IPS DF 19.7 (cell line): ENCODE measurements around the gene SLC66A1.
"Not testable (repeated sequence)": the region's sequence is repeated elsewhere in the genome, so short reads cannot be mapped to it uniquely, and the experiment has no call there.

Source experiments
- DNase-seq: peaks from one replicate; pipeline ENCODE4 v3.0.0-alpha.2; 2013; ENCODE audit warnings: low read depth, low spot score

The SLC66A1 gene, protein sequence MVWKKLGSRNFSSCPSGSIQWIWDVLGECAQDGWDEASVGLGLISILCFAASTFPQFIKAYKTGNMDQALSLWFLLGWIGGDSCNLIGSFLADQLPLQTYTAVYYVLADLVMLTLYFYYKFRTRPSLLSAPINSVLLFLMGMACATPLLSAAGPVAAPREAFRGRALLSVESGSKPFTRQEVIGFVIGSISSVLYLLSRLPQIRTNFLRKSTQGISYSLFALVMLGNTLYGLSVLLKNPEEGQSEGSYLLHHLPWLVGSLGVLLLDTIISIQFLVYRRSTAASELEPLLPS

DNA sequence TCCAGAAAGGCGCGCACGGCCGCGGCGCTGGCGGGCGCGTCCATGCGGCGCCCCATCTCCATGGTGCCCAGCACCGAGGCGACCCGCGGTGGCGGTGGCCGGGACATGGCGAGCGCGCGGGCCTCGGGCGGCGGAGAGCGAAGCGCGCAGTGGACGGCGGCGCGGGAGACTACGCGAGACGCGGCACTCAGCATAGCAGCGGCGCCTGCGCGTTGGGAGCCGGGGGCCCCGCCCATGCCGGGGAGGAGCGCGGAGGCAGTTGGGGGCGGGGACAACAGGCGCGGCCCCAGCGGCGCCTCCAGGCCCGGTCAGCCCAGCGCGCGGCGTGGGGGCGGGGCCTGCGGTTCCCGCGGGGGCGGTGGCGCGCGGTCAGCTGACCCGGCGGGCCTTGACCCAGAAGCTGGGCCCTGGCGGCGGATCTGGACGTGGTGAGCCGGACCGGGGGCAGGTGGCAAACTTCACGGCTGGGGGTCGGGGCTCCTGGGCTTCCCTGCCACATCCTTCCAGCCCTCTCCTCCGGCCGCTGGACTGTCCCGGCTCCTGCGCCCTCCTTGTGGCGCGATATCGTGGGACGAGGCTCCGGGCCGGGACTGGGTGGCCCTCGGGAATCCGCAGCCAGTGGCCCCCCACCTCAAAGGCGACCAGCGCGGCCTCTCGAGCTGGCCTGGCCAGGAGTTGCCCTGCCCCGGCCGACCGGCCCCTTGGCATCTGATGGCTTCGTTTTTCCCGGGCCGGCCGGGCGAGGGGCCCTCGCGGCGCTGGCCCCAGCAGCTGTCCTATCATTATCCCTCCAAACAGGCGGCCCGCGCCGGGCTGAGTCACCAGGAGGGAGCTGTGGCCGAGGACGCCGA is at the start of gene SLC66A1, which contains the start of gene AKR7A2:
SLC66A1 (plus strand) TSS at position 396 of the 851 bp plus-strand sequence. CDS start 5,352 bp downstream, outside the sequence.
AKR7A2 (minus strand) TSS at position 214 of the 851 bp plus-strand sequence; CDS start at position 194, 20 bp downstream.
- DNase-seq: peak; percentile 47

DNA sequence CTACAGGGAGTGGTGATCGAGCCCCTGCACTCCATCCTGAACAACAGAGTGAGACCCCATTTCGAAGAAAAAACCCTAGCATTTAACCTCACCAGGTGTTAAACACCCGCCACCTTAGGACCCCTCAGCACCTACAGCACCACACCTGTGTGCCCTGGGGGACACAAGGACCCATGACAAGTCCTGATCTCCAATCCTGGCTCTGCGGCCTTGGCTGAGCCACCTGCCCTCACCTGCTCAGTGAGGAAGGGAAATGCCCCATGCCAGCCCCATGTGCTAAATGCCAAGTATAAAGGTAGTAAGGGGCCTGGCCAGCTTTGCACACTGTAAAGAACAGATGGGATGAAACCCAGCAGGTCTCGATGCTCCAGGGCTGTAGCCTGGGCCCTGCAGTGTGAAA is 49.4 kb upstream of the SLC66A1 start:
- no peak for DNase-seq

DNA sequence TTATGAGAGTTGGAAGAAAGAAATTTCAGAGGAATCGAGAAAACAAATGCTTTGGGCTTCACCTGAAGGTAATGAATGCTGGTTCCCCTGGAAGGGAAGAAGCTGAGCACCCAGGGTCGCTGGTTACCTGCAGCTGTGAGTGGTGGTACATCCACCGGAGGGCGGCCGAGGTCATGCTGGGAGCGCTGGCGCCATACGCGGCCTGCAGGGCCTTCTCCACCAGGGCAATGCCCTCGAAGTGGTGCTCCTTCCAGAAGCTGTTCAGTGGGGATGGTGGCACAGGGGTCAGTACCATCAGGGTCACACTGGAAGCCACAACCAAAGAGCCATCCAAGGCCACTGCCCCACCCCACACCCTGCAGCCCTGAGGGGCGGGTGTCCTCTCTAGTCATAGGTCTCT is 43.7 kb upstream of the SLC66A1 start:
- no peak for DNase-seq

DNA sequence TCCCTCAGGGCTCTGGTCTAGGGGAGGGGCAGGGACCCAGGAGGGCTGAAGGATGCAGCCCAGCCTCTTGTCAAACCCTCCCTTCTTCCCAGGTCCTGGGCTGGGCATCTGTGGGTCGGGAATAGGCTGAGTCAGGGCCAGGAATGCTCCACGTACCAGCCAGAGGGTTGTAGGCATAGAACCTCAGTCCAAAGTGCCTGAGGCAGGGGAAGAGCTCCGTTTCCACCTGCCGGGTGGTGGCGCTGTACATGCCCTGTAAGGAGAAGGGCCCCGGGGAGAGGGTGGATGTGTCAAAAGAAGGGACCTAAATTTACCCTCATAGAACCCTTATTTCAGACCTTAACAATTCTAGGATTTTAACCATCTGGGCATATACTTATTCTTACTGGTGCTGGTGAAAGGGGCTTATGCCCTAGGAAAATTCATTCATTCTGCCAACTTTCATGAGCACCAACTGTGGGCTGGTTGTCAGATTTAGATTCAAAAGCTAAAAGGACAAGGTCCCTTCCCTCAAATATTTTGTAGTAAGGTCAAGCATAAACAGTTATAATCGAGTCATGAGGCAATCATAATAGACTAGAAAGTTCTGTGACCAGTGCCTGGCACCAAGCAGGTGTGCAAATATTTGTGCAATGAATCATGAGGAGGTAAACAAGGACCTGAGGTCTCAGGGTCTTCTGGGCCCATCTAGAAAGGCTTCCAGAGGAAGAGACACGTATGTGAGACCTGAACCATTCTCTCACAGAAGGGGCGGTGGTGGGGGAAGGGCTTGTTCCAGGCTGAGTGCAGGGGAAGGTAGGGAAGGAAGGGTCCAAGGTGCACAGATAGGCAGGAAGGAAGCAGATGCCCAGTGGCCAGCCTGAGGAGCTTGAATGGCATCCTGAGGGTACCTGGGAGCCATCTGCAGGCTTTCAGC is 42.4 kb upstream of the SLC66A1 start:
- DNase-seq: not testable (repeated sequence)

DNA sequence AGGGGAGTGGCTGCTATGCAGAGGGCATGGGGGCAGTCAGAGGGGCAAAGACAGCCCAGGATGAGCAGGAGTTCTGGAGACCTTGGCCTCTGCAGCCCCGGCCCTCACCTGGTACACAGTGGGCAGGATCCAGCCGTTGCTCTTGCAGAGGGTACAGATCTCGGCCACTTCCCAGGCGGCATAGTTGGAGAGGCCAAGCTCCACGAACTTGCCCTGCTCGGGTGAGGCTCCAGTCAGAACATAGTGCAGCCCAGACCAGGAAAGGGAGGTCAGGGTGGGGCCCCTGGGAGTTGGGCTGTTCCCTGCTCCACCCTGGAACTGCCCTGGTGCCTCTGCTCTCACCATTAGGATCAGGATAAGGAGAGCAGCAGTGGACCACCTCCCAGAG is 41.8 kb upstream of the SLC66A1 start:
- not testable (repeated sequence) for DNase-seq

DNA sequence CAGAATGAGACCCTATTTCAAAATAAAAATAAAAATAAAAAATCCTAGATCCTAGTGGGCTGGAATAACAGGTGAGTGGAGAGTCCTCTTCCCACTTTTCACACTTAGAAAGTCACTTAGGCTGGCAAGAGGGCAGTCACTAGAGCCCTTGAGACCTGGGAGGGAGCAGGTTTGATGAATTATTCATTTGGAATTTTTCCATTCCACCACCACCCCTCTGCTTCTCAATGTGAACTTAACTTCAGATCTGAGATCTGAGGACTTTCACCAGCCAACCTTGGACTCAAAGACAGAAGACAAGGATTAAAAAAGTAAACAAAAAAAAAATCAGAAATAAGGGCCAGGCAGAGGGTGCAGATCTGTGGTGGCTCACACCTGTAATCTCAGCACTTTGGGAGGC is 40.1 kb upstream of the SLC66A1 start:
- DNase-seq: no peak

DNA sequence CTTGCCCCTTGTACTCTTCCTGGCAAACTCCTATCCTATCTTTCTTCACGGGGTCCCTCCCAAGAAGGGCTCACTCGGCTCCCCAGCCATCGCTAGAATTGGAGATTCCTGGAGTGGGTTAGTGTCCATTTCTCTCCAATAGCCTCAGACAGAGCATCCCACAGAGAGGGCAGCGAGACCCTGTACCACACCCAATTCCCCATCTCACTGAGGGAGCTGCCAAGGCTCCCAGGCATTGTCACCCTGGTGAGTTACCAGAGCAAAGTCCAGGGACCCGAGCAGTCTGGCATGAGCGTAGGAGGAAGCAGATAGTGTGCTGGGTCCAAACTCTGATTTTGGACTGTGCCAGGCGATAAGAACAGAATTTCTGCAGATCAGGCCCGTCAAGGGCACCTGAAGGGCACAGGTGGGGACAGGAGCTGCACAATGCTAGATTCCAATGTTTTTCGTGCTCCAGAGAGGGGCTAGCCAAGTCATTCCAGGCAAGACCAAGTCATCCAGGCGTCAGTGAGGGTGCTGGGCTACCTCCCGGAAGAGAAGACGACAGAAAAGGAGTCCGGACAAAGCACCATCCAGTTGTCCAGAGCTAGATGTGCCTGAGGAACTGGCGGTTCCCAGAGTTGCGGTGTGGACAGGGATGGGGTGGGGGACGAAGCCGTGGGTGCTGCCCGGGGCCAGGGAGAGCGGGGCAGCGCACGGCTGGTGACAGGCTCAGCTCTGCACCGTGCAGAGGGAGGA is 38.9 kb upstream of the SLC66A1 start:
- DNase-seq: no peak

DNA sequence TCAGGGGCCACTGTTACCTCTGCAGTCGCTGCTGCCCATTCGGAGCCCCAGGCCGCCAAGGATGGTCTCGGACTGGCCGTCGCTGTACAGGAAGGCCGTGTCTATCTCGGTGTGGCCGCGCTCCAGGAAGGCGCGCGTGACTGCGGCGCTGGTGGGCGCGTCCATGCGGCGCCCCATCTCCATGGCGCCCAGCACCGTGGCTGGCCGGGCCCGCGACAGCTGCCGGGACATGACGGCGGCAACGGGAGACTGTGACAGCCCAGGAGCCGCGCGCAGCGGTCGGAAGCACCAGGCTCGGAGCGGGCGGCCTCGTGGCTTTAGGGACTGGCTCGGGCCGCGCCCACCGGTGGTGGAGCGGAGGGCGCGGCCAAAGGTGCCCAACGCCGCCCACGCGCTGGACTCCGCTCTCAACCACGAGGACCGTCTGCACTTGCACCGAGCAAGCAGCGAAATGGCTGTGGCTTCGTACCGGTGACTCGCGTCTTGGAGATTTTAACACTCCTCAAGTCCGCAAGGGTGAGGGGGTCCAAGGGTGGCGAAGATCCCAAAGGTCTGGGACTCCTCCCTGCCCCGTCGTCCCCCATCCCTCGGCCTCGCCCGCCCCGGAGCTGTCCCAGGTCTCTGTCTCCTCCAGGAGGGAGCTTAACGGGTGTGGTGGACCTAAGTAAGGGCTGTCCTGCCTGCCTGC is 38.1 kb upstream of the SLC66A1 start:
- not testable (repeated sequence) for DNase-seq

DNA sequence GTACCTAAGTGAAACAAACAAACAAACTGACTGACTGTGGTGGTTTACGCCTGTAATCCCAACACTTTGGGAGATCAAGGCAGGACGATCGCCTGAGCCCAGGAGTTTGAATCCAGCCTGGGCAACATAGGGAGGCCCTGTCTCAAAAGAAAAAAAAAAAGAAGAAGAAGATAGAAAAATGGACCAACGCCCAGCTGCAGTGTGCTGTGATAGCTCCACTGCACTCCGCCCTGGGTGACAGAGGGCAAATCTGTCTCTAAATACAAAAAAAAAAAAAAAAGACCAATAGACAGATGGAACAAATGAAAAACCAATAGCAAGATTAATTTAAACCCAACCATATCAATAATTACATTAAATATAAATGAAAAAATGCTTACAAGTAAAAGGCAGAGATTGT is 37.5 kb upstream of the SLC66A1 start:
- DNase-seq: no peak

DNA sequence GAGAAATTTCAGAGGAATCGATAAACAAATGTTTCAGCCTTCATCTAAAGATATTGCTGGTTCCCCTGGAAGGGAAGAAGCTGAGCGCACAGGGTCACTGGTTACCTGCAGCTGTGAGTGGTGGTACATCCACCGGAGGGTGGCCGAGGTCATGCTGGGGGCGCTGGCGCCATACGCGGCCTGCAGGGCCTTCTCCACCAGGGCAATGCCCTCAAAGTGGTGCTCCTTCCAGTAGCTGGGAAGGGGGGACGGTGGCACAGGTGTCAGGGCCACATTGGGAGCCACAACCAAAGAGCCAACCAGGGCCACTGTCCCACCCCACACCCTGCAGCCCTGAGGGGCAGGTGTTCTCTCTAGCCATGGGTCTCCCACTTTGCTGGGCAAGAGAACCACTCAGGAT is 28.2 kb upstream of the SLC66A1 start:
- DNase-seq: no peak

DNA sequence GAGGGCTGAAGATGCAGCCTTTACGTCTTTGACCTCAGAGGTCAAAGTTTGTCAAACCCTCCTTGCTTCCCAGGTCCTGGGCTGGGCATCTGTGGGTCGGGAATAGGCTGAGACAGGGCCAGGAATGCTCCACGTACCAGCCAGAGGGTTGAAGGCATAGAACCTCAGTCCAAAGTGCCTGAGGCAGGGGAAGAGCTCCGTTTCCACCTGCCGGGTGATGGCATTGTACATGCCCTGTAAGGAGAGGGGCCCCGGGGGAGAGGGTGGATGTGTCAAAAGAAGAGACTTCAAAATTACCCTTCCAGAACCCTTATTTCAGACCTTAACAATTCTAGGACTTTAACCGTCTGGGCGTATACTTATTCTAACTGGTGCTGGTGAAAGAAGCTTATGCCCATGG is 27.2 kb upstream of the SLC66A1 start:
- DNase-seq: no peak

DNA sequence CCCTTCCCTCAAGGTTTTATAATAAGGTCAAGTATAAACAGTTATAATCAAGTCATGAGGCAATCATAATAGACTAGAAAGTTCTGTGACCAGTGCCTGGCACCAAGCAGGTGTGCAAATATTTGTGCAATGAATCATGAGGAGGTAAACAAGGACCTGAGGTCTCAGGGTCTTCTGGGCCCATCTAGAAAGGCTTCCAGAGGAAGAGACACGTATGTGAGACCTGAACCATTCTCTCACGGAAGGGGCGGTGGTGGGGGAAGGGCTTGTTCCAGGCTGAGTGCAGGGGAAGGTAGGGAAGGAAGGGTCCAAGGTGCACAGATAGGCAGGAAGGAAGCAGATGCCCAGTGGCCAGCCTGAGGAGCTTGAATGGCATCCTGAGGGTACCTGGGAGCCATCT is 26.8 kb upstream of the SLC66A1 start:
- DNase-seq: not testable (repeated sequence)

DNA sequence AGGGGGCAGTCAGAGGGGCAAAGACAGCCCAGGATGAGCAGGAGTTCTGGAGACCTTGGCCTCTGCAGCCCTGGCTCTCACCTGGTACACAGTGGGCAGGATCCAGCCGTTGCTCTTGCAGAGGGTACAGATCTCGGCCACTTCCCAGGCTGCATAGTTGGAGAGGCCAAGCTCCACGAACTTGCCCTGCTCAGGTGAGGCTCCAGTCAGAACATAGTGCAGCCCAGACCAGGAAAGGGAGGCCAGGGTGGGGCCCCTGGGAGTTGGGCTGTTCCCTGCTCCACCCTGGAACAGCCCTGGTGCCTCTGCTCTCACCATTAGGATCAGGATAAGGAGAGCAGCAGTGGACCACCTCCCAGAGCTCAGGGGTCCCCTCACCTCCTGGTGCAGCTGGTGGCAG is 26.3 kb upstream of the SLC66A1 start:
- DNase-seq: not testable (repeated sequence)

DNA sequence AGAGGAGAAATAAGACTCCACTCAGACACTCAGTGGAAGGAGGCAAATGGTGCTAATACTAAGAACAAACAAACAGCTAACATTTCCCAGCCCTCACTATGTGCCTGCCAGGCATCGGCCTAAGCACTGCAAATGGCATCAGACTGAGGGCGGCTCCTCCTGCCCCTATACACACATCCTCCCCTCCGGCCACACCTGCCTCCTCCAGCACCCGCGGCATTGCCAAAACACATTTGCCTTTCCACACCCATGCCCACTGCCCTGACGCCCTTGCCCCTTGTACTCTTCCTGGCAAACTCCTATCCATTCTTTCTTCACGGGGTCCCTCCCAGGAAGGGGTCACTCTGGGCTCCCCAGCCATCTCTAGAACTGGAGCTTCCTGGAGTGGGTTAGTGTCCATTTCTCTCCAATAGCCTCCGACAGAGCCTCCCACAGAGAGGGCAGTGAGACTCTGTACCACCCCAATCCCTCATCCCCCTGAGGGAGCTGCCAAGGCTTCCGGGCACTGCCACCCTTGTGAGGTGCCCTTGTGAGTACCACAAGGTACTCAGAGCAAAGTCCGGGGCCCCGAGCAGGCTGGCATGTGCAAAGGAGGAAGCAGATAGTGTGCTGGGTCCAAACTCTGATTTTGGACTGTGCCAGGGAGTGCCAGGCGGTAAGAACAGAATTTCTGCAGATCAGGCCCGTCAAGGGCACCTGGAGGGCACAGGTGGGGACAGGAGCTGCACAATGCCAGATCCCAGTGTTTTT is 24.5 kb upstream of the SLC66A1 start:
- DNase-seq: no peak

DNA sequence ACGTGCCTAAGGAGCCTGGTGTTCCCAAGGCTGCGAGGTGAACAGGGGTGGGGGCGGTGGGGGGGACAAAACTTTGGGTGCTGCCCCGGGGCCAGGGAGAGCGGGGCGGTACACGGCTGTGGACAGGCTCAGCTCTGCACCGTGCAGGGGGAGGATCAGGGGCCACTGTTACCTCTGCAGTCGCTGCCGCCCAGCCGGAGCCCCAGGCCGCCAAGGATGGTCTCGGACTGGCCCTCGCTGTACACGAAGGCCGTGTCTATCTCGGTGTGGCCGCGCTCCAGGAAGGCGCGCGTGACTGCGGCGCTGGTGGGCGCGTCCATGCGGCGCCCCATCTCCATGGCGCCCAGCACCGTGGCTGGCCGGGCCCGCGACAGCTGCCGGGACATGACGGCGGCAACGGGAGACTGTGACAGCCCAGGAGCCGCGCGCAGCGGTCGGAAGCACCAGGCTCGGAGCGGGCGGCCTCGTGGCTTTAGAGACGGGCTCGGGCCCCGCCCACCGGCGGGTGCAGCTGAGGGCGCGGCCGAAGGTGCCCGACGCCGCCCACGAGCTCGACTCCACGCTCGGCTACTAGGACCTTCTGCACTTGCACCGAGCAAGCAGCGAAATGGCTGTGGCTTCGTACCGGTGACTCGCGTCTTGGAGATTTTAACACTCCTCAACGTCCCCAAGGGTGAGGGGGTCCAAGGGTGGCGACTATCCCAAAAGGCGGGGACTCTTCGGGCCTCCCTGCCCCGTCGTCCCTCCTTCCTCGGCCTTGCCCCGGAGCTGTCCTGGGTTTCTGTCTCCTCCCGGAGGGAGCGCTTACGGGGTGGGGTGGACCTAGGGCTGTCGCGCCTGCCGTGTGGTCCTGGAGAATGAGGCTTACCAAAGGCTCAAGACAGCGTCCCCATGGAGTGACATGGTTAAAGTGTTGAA is 23.5 kb upstream of the SLC66A1 start, which contains the start of gene AKR7A3:
AKR7A3 (minus strand) TSS at position 447 of the 918 bp plus-strand sequence; CDS start at position 386, 61 bp downstream.
- DNase-seq: not testable (repeated sequence)

DNA sequence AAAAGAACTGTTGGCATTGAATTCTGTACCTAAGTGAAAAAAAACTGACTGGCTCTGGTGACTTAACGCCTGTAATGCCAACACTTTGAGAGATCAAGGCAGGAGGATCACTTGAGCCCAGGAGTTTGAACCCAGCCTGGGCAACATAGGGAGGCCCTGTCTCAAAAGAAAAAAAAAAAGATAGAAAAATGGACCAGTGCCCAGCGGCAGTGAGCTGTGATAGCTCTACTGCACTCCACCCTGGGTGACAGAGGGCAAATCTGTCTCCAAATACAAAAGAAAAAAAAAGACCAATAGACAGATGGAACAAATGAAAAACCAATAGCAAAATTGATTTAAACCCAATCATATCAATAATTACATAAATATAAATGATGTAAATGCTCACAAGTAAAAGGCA is 22.9 kb upstream of the SLC66A1 start:
- DNase-seq: no peak

DNA sequence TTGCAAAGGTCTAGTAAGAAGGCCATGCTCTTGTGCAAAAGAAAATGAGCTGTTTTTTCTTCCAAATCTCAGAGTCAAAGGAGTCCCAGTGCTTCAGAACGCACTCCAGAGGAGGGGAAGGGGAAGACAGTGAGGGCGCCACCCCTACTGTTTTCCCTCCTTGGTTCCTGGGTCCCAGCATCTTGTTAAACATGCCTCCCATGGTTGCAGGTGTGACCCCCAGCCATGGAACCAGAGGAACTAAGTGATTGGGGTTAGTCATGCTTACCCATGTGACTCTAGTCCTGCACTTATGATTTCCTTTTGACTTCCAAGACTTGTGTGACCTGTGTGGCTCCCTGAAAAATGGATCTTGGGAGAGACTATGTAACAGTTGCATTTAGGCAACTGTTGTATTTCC is 17.5 kb upstream of the SLC66A1 start:
- no peak for DNase-seq

DNA sequence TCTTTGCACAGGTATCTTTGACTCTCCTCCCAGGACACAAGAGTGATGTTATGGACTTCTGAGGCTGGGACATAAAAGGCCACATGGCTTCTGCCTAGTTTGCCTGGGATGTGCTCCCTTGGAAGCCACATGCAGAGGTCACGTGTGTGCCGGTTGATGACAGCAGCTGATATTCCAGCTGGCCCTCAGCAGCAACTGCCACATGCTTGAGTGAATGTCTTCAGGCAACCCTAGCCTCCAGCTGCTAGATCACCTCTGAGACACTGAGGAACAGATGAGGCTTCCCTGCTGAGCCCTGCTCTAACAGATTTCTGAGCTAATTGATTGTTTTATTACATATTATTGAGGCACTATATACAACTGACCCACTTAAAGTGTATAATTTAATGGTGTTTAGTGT is 11.9 kb upstream of the SLC66A1 start:
- DNase-seq: no peak
